ENCODE results near the gene COQ8A. TPM values are rescaled to one million over a fixed set of nuclear protein-coding genes. Genes with fewer than 3 reads are reported as not detected.
"Not testable (repeated sequence)": the region's sequence is repeated elsewhere in the genome, so short reads cannot be mapped to it uniquely, and the experiment has no call there.

The COQ8A gene
- total RNA-seq, 2 donors from 2014 or later = 61.8 to 66.1 TPM

- Histone ChIP-seq H3K36me3 (no peaks in the 10 kb centered on the region), H3K27me3 (replicated peaks; ENCODE audit: insufficient read depth) (no peaks in the 10 kb centered on the region), H3K27ac (no peak overlapping the region), H3K4me1 (replicated peaks) (no peaks in the 10 kb centered on the region), H3K9me3 (no peaks in the 10 kb centered on the region), H3K4me3 (no peak overlapping the region)
- no peak for TF ChIP-seq POLR2AphosphoS5 (IDR thresholded peaks at IDR 0.05)
- TF ChIP-seq, protein P1, sequence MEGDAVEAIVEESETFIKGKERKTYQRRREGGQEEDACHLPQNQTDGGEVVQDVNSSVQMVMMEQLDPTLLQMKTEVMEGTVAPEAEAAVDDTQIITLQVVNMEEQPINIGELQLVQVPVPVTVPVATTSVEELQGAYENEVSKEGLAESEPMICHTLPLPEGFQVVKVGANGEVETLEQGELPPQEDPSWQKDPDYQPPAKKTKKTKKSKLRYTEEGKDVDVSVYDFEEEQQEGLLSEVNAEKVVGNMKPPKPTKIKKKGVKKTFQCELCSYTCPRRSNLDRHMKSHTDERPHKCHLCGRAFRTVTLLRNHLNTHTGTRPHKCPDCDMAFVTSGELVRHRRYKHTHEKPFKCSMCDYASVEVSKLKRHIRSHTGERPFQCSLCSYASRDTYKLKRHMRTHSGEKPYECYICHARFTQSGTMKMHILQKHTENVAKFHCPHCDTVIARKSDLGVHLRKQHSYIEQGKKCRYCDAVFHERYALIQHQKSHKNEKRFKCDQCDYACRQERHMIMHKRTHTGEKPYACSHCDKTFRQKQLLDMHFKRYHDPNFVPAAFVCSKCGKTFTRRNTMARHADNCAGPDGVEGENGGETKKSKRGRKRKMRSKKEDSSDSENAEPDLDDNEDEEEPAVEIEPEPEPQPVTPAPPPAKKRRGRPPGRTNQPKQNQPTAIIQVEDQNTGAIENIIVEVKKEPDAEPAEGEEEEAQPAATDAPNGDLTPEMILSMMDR (IDR thresholded peaks at IDR 0.05) = no peak
- TF ChIP-seq POLR2A (IDR thresholded peaks at IDR 0.05) = no peak
- WGBS = 86% methylated on average over 1 of the region's 1 CpG
- intact Hi-C loops (cut with DNase I) = loop anchor here (5.0 to 10.0 kb wide), 2 partner anchors 395 to 517 kb away; partner anchors contain the start of gene CDC42BPA
- no peak for DNase-seq (ENCODE audit: low spot score)
Measured at GRCh38 chr1:226919995-226920394, 20.1 kb upstream of the COQ8A start.

DNA sequence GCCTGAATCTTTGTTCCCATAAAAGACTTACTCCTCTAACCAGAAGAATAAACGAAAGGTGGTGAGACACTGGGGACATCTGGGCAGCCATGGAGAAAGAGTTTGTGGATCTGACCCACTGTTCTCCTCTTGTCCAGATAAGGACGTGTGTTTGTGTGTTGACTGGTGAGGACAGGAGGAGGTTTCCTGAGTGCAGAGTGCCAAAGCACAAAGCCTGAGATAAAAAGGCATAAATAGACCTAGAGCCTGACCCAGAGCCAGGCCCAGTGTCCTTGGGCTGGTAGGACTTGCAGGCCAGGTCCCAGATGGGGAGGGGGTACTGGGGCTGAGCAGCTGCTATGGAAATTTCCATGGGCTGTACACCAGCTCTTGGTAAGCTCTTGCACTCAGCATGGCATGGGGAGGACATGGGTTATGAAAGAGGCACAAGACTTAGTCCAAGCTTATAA is 19.6 kb upstream of the COQ8A start:
- H3K4me1 ChIP-seq (replicated peaks) = no peaks in the 10 kb centered on the region
- no peaks in the 10 kb centered on the region for H3K36me3 ChIP-seq
- H3K4me3 ChIP-seq = no peak overlapping the region
- no peak overlapping the region for H3K27ac ChIP-seq
- intact Hi-C loops (cut with DNase I) = no loop called here
- TF ChIP-seq POLR2A (IDR thresholded peaks at IDR 0.05) (no peak), POLR2AphosphoS5 (IDR thresholded peaks at IDR 0.05) (no peak)
- TF ChIP-seq, protein P1 (IDR thresholded peaks at IDR 0.05) = no peak
- H3K27me3 ChIP-seq (replicated peaks; ENCODE audit: insufficient read depth) = no peaks in the 10 kb centered on the region
- no peaks in the 10 kb centered on the region for H3K9me3 ChIP-seq
- 43% methylated on average over 2 of the region's 2 CpGs for WGBS
- DNase-seq (ENCODE audit: low spot score) = no peak

GRCh38 chr1:226921504-226921903 is 18.6 kb upstream of the COQ8A start:
- WGBS = 73% methylated on average over 5 of the region's 5 CpGs
- TF ChIP-seq POLR2A (IDR thresholded peaks at IDR 0.05) (no peak), POLR2AphosphoS5 (IDR thresholded peaks at IDR 0.05) (no peak)
- TF ChIP-seq, protein P1 (IDR thresholded peaks at IDR 0.05) = no peak
- DNase-seq (ENCODE audit: low spot score) = no peak
- intact Hi-C loops (cut with DNase I) = no loop called here
- Histone ChIP-seq H3K27me3 (replicated peaks; ENCODE audit: insufficient read depth) (no peaks in the 10 kb centered on the region), H3K27ac (no peak overlapping the region), H3K36me3 (no peaks in the 10 kb centered on the region), H3K4me3 (no peak overlapping the region), H3K4me1 (replicated peaks) (no peaks in the 10 kb centered on the region), H3K9me3 (no peaks in the 10 kb centered on the region)

GRCh38 chr1:226929260-226930111 is 10.6 kb upstream of the COQ8A start:
- H3K4me3 ChIP-seq; H3K36me3 ChIP-seq; H3K27me3 ChIP-seq (replicated peaks; ENCODE audit: insufficient read depth); H3K27ac ChIP-seq; DNase-seq (ENCODE audit: low spot score); H3K4me1 ChIP-seq (replicated peaks); intact Hi-C loops (cut with DNase I); H3K9me3 ChIP-seq: not testable (repeated sequence)
- 84% methylated on average over 5 of the region's 5 CpGs for WGBS

DNA sequence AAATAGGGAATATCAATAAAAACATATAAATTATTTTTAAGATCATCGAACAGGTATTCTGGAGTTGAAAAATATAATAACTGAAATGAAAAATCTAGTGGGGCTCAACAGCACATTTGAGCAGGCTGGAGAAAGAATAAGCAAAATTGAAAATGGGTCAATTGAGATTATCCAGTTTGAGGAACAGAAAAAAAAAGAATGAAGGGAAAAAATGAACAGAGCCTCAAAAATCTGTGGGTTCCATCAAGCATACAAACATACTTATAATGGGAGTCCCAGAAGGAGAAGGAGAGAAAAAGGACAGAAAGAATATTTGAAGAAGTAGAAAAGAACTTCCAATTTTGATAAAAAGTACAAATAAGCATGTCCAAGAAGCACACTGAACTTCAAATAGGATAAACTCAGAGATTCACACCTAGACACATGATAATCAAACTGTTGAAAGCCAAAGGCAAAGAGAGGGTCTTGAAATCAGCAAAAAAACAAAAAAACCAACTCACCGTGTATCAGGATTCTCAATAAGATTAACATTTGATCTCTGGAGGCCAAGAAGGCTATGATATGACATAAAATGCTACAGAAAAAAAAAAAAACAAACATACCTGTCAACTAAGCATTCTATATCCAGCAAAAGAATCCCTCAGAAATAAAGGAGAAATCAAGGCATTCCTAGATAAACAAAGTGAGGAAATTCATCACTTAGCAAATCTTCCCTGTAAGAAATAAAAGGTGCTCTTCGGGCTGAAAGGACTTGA is 5.4 kb upstream of the COQ8A start:
- intact Hi-C loops (cut with DNase I) = no loop called here
- no peaks in the 10 kb centered on the region for H3K27me3 ChIP-seq (replicated peaks; ENCODE audit: insufficient read depth)
- H3K4me1 ChIP-seq (replicated peaks) = peaks cover 5% of the 10 kb centered on the region
- H3K36me3 ChIP-seq = no peaks in the 10 kb centered on the region
- TF ChIP-seq POLR2A (IDR thresholded peaks at IDR 0.05) = no peak
- TF ChIP-seq, protein P1 (IDR thresholded peaks at IDR 0.05) = no peak
- WGBS = 63% methylated on average over 3 of the region's 3 CpGs
- H3K27ac ChIP-seq = no peak overlapping the region
- no peaks in the 10 kb centered on the region for H3K9me3 ChIP-seq
- H3K4me3 ChIP-seq = no peak overlapping the region
- DNase-seq (ENCODE audit: low spot score) = no peak

Data from prostate gland (tissue), 2 donors.